ENCODE measurements around the gene HFE.
A peak's percentile ranks its signal among the peaks of the same experiment; 100 is the strongest.
"Not testable (repeated sequence)": the region's sequence is repeated elsewhere in the genome, so short reads cannot be mapped to it uniquely, and the experiment has no call there.

The HFE gene, protein sequence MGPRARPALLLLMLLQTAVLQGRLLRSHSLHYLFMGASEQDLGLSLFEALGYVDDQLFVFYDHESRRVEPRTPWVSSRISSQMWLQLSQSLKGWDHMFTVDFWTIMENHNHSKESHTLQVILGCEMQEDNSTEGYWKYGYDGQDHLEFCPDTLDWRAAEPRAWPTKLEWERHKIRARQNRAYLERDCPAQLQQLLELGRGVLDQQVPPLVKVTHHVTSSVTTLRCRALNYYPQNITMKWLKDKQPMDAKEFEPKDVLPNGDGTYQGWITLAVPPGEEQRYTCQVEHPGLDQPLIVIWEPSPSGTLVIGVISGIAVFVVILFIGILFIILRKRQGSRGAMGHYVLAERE

GRCh38 chr6:26087284-26088115, at the start of gene HFE:
Gene HFE, plus strand, starts transcription at chr6:26087429. Its CDS starts 12 bp downstream, at chr6:26087441.
- DNase-seq = peak; percentile 10

- no peak for DNase-seq
These were observed 45.3 kb upstream of the HFE start for GRCh38 chr6:26041946-26042345.

DNA sequence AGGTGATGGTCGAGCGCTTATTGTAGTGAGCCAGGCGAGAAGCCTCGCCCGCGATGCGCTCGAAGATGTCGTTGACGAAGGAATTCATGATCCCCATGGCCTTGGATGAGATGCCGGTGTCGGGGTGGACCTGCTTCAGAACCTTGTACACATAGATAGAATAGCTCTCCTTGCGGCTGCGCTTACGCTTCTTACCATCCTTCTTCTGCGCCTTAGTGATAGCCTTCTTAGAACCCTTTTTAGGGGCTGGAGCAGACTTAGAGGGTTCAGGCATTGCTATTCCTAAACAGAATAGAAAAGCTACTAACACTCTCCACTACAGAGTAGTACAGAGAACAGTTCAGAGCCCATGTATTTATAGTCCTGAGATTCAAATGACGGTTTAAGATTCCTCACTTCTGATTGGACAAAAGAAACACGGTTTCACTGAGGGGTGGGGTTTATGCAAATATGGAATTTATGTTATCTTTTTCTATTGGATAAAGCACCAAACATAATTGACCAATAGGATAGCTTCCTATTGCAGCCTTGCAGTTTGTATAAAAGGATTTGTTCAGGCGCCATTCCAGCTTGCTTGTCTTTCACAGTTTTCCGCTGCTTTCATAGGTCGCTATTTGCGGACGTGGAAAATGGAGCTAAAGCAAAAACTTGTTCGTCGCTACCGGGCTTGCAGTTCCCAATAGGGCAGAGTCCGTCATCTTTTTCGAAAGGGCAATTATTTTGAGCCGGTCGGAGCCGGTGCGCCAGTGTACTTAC, 43.7 kb upstream of the HFE start:
- DNase-seq = peak; percentile 89

DNA sequence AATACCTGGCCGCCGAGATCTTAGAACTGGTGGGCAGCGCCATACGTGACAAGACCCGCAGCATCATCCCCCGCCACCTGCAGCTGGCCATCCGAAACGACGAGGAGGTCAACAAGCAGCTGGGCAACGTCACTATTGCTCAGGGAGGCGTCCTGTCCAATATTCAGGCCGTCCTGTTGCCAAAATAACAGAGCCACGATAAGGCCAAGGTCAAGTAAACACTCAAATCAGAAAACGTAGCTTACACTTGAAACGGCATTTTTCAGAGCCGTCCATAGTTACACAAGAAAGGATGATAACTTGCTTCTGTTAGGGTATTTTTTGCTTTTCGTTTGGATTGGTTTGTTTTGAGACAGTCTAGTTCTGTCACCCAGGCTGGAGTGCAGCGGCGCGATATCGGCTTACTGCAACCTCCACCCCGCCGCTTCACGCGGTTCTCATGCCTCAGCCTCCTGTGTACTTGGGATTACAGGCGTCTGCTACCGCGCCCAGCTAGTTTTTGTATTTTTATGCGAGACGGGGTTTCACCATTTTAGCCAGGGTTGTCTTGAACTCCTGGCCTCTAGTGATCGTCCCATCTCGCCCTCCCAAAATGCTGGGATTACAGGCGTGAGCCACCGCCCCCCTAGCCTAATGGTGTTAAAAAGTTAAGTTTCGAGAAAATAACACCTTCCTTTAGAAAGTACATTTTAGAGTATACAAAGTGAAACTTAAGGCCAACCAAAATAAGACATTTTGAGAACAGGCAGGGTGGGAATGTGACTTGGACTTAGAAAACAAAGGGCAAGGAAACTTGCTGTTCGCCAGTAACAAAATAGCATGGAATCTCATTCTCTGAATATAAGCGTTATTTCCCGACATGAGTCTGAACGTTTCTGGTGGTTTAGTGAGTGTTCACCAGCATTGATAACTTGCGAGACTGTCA, 42.8 kb upstream of the HFE start:
- no peak for DNase-seq

- peak; percentile 94 for DNase-seq
These were observed 41.9 kb upstream of the HFE start for GRCh38 chr6:26045065-26045927.

GRCh38 chr6:26045928-26046368, 41.3 kb upstream of the HFE start:
- DNase-seq = no peak

GRCh38 chr6:26047329-26047728, 39.9 kb upstream of the HFE start:
- DNase-seq = not testable (repeated sequence)

GRCh38 chr6:26048590-26048989, 38.6 kb upstream of the HFE start:
- no peak for DNase-seq

DNA sequence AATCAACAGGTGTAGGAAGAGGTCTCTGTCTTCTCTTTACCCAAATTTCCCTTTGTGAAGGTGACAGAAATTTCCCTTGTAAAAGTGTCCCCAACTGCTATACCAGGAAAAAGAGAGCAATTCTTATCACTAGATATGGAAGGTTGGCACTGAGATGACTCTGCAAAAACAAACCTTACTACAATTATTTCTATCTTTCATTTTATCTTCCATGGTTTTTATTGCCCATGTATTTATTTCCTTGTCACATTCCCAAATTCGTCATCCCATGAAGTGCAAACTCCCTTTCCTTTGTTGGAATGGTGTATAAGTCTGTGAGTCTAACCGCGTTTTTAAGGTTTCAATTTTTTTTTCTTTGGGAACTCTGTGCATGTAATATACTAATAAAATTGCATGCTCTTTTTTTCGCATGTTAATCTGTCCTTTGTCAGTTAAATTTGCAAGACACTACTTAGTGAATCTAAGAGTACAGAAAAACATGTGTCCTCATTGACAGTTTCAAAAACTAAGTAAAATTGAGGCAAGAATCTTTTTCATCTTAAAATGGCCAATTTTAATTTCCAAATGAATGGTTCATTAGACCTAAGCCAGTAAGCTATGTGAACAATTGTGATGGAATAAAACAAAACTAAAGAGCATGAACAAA, 35.4 kb upstream of the HFE start:
- no peak for DNase-seq

GRCh38 chr6:26052762-26053250, 34.4 kb upstream of the HFE start:
- not testable (repeated sequence) for DNase-seq

- DNase-seq = no peak
These were observed 33.0 kb upstream of the HFE start for GRCh38 chr6:26053992-26054780.

DNA sequence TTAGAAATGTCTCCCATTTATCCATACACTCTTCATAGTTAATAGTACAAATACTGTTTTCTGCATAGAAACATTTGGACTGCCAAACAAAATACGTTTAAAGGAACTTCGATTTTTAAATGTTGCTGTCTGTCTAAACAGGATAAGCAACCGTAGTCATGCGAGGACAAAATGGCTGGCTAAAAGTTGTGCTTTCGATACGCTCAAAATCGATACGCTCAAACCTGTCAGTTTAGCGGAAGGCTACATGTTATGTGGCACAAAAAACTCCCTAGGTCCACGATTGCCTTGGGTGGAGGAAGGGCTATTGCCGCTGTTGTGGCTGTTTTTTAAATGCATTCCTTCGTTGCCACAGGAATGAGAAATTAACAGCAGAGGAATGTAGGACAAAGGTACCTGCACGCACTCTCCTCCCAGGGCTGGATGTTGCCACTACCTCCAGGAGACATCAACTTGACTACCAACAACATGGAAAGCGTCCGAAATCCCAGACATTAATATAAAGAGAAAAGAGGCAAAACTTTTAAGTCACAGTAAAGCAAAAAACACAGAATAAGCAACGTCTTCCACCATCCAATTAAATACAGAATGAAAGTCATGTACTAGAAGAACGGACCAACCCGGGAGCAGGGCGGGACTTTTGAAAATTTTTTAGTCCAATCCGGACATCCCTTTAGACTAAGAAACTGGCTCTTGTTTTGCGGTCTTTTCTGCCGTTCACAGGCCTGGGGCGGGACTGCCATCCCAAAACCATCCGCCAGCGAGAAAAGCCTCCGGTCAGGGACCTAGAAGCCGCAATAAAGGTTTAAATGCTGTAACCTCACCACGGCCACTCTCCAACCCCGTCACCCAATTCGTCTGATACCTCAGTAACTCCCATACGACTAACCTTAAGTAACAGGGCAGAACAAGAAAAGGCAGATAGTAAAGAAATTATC, 32.2 kb upstream of the HFE start:
- peak; percentile 82 for DNase-seq

GRCh38 chr6:26055719-26056582, 31.3 kb upstream of the HFE start:
- DNase-seq = peak; percentile 90

- DNase-seq = peak; percentile 22
These were observed 30.5 kb upstream of the HFE start for GRCh38 chr6:26056583-26057350.

DNA sequence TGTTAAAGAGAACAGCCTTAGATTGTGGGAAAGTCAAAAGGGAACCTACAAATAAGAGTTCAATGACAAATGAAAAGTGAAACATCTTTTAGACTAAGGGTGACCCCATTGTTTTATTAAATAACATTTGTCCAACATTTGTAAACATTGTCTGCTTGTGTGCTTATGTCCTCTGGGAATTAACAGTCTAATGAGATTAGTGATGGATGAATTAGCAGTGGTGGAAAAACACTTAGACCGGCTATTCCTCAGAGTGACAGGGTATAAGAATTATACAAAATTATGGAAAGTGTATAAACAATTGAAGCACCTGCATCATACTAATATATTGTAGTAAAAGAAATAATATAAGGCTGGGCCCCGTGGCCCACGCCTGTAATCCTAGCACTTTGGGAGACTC, 29.3 kb upstream of the HFE start:
- no peak for DNase-seq

- DNase-seq = not testable (repeated sequence)
These were observed 28.7 kb upstream of the HFE start for GRCh38 chr6:26058477-26059033.
